GM23338 (cell line): ENCODE measurements around the gene ZCCHC9.

Source experiments
- CTCF ChIP-seq, 2 experiments: fragments of 200-600 bp in 1 of 2; sonication (generic) in 1 of 2; conservative IDR thresholded peaks; 2 replicates each; pipeline versions ENCODE4 v1.5.1 to v1.6.1; 2016 to 2017; ENCODE audit warnings: antibody characterized with exemption in 2 of 2, low read depth in 2 of 2, mild to moderate bottlenecking in 2 of 2, moderate library complexity in 1 of 2
- EZH2 ChIP-seq: fragments of 200-600 bp; sonication (generic); IDR thresholded peaks from one replicate; pipeline ENCODE4 v1.8.0; 2017; ENCODE audit warnings: antibody characterized with exemption, mild to moderate bottlenecking, low read depth; ENCODE audit not compliant: unreplicated experiment
- EZH2phosphoT487 ChIP-seq: fragments of 200-600 bp; sonication (generic); IDR thresholded peaks from one replicate; pipeline ENCODE4 v1.8.1; 2018; ENCODE audit warnings: antibody characterized with exemption; ENCODE audit not compliant: unreplicated experiment
- POLR2AphosphoS5 ChIP-seq: IDR thresholded peaks from 2 replicates; pipeline ENCODE4 v1.6.1; 2016; ENCODE audit warnings: antibody characterized with exemption, low read depth
- REST ChIP-seq: IDR thresholded peaks from one replicate; pipeline ENCODE4 v1.6.1; 2018; ENCODE audit warnings: antibody characterized with exemption; ENCODE audit not compliant: unreplicated experiment
- STAT1 ChIP-seq: IDR thresholded peaks from one replicate; pipeline ENCODE4 v1.6.1; 2016; ENCODE audit warnings: antibody characterized with exemption; ENCODE audit not compliant: unreplicated experiment

- TF ChIP-seq POLR2AphosphoS5 (no peak), CTCF (conservative IDR thresholded peaks at IDR 0.05; ENCODE audit: low read depth in 2 of 2) (no peak), EZH2 (no peak), EZH2phosphoT487 (no peak), STAT1 (no peak), REST (no peak)
Measured at GRCh38 chr5:81252904-81253303, 48.5 kb upstream of the ZCCHC9 start.
